GM23338 (cell line): ENCODE results near the gene OR2V2.
A peak's percentile ranks its signal among the peaks of the same experiment; 100 is the strongest.

Experiments
- CTCF ChIP-seq, 2 experiments: fragments of 200-600 bp in 1 of 2; sonication (generic) in 1 of 2; conservative IDR thresholded peaks; 2 replicates each; pipeline versions ENCODE4 v1.5.1 to v1.6.1; 2016 to 2017; ENCODE audit warnings: antibody characterized with exemption in 2 of 2, low read depth in 2 of 2, mild to moderate bottlenecking in 2 of 2, moderate library complexity in 1 of 2
- EZH2 ChIP-seq: fragments of 200-600 bp; sonication (generic); IDR thresholded peaks from one replicate; pipeline ENCODE4 v1.8.0; 2017; ENCODE audit warnings: antibody characterized with exemption, mild to moderate bottlenecking, low read depth; ENCODE audit not compliant: unreplicated experiment
- POLR2AphosphoS5 ChIP-seq: IDR thresholded peaks from 2 replicates; pipeline ENCODE4 v1.6.1; 2016; ENCODE audit warnings: antibody characterized with exemption, low read depth
- TF ChIP-seq, protein P1 (sequence below): IDR thresholded peaks from one replicate; pipeline ENCODE4 v1.6.1; 2018; ENCODE audit warnings: antibody characterized with exemption; ENCODE audit not compliant: unreplicated experiment

DNA sequence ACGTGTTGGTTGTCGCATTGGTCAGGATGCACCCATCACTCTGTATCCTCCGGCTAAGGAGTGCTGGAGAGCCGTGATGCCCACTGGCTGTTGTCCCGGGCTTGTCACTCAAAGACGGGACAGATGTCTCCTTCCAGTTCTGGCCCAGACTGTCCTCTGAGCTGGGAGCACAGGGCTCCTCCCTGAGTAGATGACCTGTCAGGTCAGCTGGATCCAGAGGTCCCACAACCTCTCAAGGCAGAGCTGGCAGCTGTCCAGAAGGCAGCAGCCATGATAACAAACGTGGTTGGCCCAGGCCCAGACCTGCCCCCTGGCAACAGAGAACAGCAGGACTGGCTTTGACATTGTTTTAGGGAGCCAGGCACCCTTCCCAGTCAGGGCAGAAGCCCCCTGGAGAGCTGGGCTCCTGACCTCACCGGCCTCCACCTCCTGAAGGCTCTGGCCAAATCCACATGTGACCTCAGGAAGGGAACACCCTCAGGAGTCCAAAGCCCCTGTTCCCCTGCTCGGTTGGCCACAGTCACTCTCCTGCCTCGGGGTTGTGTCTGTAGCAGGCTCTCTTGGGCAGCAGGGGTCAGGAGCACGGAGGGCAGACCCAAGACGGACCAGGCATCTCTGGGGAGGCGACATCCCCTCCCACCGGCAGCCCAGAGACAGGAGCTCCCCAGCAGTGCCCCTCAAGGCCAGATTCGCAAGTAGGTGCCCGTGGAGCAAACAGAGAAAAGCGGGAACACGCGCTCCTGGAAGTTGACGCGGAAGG lies 47.3 kb downstream of the OR2V2 start:
- TF ChIP-seq POLR2AphosphoS5 (no peak), EZH2 (no peak), CTCF (conservative IDR thresholded peaks at IDR 0.05; ENCODE audit: low read depth in 2 of 2) (peak; percentile 23 to 37; a peak in 3 of 4 replicates)
- TF ChIP-seq, protein P1, sequence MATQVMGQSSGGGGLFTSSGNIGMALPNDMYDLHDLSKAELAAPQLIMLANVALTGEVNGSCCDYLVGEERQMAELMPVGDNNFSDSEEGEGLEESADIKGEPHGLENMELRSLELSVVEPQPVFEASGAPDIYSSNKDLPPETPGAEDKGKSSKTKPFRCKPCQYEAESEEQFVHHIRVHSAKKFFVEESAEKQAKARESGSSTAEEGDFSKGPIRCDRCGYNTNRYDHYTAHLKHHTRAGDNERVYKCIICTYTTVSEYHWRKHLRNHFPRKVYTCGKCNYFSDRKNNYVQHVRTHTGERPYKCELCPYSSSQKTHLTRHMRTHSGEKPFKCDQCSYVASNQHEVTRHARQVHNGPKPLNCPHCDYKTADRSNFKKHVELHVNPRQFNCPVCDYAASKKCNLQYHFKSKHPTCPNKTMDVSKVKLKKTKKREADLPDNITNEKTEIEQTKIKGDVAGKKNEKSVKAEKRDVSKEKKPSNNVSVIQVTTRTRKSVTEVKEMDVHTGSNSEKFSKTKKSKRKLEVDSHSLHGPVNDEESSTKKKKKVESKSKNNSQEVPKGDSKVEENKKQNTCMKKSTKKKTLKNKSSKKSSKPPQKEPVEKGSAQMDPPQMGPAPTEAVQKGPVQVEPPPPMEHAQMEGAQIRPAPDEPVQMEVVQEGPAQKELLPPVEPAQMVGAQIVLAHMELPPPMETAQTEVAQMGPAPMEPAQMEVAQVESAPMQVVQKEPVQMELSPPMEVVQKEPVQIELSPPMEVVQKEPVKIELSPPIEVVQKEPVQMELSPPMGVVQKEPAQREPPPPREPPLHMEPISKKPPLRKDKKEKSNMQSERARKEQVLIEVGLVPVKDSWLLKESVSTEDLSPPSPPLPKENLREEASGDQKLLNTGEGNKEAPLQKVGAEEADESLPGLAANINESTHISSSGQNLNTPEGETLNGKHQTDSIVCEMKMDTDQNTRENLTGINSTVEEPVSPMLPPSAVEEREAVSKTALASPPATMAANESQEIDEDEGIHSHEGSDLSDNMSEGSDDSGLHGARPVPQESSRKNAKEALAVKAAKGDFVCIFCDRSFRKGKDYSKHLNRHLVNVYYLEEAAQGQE: no peak
